NAMALWA (cell line): ENCODE measurements around the gene PCNT.

Source experiments
- DNase-seq: peaks from one replicate; pipeline ENCODE4 v3.0.0-alpha.2; 2015; ENCODE audit warnings: low spot score

Gene PCNT

DNA sequence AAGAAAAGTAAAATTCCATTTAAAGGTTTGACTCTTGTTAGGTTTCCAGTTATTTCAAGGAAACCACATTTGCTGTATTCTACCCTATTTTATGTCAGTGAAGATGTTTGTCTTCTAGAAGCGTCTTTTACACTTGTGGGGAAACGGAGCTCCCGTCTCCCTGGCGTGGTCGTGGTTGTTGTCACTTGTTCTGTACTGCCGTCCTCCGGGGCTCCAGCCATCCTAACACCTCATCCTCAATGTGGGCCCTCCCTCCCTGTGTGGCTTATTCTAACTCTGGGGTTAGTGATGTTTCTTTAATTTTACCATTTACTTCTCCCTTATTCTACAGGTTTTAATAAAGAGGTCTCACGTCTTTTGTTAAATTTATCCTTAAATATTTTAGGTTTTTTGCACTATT lies 82.0 kb downstream of the PCNT start:
- no peak for DNase-seq

GRCh38 chr21:46409641-46410406 lies 85.9 kb downstream of the PCNT start:
- DNase-seq, result no peak

- no peak for DNase-seq
Measured at GRCh38 chr21:46410516-46410915, 86.6 kb downstream of the PCNT start.

- DNase-seq, result no peak
Measured at GRCh38 chr21:46411236-46411635, 87.3 kb downstream of the PCNT start.

- no peak for DNase-seq
Measured at GRCh38 chr21:46411691-46412090, 87.7 kb downstream of the PCNT start.

GRCh38 chr21:46412521-46413364 lies 88.8 kb downstream of the PCNT start:
- no peak for DNase-seq

- no peak for DNase-seq
Measured at GRCh38 chr21:46413365-46413696, 89.4 kb downstream of the PCNT start.

- no peak for DNase-seq
Measured at GRCh38 chr21:46414965-46415275, 91.0 kb downstream of the PCNT start.

DNA sequence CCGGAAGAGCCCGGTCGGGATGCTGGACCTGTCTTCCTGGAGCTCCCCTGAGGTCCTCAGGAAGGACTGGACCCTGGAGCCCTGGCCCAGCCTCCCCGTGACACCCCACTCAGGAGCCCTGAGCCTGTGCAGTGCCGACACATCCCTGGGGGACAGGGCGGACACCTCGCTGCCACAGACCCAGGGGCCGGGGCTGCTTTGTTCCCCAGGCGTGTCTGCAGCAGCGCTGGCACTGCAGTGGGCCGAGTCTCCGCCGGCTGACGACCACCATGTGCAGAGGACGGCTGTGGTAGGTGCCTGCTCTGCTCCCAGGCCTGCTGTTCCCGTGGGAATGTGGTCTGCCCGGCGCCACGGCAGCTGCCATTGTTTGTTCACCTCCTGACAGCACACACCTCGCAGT lies 92.6 kb downstream of the PCNT start:
- no peak for DNase-seq

DNA sequence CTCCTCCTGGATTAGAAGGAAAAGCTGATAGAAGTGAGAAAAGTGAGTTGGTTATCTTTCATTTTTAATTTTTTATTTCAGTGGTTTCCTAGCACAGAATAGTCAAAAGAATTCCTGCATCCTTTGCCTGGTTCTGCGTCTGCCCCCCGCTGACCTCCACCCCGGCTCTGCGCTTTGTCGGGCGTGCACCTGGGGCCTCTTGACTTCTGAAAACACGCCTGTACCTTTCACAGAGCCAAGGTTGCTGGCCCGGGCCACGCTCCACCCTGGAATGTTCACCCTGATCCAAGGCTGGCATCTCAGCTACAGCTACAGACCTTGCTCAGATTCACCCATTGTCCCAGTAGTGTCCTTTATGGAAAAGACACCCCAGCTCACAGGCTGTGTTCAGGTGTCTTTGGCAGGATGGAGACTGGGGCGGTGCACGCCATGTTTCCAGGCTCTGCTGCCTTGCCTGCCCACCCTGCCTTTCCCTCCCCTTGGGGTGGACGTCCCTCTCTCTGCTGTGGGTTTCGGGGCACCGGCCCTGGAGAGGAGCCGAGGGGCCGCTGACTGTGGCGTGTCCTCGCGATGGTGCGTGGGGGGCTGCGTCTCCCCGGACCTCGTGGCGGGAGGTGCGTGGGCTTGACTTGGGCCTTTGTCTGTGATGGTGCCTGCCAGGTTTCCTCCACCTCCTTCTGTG lies 94.5 kb downstream of the PCNT start:
- DNase-seq, result no peak

- no peak for DNase-seq
Measured at GRCh38 chr21:46420241-46421190, 96.6 kb downstream of the PCNT start.

DNA sequence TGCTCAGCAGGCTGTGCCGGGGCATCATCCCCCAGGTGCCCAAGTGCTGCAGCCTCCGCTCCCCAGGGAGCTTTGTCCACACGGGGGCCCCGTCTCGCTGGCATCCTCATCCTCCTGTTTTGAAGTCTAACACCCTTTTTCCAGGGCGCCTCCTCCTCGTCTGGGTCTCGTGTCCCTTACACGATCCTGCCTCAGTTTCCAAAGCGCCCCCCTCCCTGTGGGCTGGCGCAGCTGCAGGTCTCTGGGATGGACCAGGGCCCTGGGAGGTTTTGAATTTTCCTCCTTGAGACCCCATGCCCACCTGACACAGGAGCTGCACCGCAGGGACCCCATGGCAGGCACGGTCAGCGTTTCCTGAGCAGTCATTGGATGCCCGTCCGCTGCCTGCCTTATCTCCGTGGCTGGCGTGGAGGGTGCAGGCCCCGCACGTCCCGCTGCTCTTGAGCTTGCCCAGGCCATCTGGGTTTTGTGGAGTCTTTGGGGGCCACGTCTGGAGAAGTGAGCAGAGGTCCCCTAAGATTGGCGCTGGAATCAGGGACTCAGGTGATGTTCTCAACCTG lies 97.3 kb downstream of the PCNT start:
- DNase-seq, result no peak

DNA sequence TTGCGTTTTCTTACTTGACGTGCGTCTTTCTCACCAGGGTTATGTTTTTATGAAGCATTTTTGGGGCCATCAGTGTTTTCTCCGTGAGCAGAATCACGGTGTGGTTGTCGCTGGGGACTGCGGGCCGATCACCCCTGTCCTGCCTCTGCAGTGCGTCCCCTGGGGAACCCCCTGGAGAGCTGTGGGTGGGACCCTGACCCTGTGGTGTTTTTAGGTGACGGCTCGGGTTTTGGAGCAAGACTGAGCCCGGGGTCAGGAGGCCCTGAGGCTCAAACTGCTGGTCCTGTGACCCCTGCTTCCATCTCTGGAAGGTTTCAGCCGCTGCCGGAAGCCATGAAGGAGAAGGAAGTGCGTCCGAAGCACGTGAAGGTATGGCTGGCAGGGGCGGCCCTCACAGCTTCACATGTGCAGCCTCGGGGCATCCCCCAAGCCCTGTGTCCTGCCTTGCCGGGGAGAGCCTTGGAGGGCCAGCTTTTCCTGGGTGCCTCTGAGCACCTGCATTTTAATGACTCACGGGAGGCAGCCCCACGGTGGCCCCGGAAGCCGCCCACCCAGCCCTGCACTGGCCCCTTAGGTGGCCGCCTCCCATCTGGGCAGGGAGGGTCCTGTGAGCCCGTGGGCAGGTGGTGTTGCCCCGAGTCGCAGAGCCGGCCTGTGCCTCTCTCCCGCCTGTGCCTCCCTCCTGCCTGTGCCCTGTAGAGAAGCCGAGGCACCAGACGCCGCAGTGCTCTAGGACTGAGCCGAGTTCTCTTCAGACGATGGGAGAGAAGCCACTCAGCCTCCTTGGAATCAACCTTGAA lies 98.0 kb downstream of the PCNT start:
- no peak for DNase-seq

DNA sequence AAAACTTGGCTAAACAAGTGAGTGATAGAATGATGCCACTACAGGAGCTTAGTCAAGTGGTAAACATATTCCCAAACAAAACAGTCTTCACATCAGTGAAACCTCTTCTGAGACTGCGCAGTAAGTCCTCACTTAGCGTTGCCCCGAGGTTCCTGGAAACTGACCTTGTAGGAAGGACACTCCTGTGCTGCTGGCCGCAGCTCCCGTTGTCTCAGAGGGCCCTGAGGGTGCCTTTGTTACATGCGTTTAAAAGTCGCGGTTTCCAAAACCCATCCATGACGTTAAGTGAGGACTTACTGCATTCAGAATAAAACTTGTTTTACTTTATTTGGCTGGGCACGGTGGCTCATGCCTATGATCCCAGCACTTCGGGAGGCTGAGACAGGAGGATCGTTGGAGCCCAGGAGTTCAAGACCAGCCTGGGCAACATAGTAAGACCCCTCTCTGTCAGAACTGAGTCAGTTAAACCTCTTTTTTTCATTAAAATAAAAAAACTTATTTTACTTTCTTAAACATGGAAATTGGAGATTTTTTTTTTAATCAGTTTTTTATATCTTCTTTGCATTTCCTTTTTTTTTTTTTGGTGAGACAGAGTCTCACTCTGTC lies 98.8 kb downstream of the PCNT start:
- DNase-seq, result no peak

- no peak for DNase-seq
Measured at GRCh38 chr21:46423546-46424038, 99.6 kb downstream of the PCNT start.

DNA sequence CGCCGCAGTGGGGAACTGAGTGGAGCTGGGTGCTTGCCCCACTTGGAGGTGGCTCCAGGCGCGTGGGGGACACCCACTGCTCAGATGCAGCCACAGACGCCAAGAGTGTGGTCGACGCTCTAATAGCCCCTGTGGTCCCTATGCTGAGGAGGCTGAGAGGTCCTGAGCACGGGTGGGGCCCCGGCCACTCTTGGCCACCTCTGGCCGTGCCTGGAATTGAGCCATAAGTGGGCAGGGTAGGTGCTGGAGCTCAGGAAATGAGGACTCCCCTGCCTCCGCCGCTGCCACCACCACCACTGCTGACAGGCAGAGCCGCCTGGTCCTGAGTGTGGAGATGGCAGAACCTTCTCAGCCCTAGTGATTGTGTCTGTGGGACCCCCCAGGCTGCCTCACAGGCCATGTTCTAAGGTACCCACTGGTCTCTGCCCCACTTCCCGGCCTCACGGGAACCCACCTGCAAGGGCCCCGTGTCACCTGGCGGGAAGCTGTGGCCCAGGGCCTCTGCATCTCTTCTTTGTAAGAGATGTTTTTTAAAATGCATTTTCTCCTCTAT lies 100.2 kb downstream of the PCNT start:
- DNase-seq, result no peak

- no peak for DNase-seq
Measured at GRCh38 chr21:46424621-46425020, 100.7 kb downstream of the PCNT start.

GRCh38 chr21:46425041-46425440 lies 101.1 kb downstream of the PCNT start:
- no peak for DNase-seq

GRCh38 chr21:46425571-46425970 lies 101.6 kb downstream of the PCNT start:
- DNase-seq, result no peak
